Measurements from ENCODE around the gene VSIR.

The VSIR gene

GRCh38 chr10:71782221-71782916 lies 9.0 kb upstream of the VSIR start:
- no peak for DNase-seq

GRCh38 chr10:71780719-71781118 lies 7.4 kb upstream of the VSIR start:
- no peak for DNase-seq

- DNase-seq = no peak
Observed at GRCh38 chr10:71780156-71780555, 6.8 kb upstream of the VSIR start.

GRCh38 chr10:71779641-71780040 lies 6.3 kb upstream of the VSIR start:
- DNase-seq = no peak

GRCh38 chr10:71778071-71778825 lies 4.9 kb upstream of the VSIR start:
- DNase-seq = no peak

GRCh38 chr10:71777213-71777985 lies 4.1 kb upstream of the VSIR start:
- DNase-seq = no peak

- DNase-seq = peak; percentile 24
Observed at GRCh38 chr10:71776481-71776925, 3.2 kb upstream of the VSIR start.

GRCh38 chr10:71774916-71775702 lies 1.8 kb upstream of the VSIR start:
- DNase-seq = no peak

GRCh38 chr10:71772832-71773220 lies 494 bp downstream of the VSIR start:
- peak; percentile 25 for DNase-seq

GRCh38 chr10:71771821-71772617 lies 1.3 kb downstream of the VSIR start:
- DNase-seq = peak; percentile 84

GRCh38 chr10:71771204-71771603 lies 2.1 kb downstream of the VSIR start:
- DNase-seq = no peak

GRCh38 chr10:71770789-71771188 lies 2.5 kb downstream of the VSIR start:
- DNase-seq = no peak

GRCh38 chr10:71770255-71770654 lies 3.1 kb downstream of the VSIR start:
- no peak for DNase-seq

- DNase-seq = no peak
Observed at GRCh38 chr10:71769279-71769823, 4.0 kb downstream of the VSIR start.

GRCh38 chr10:71767420-71768035 lies 5.8 kb downstream of the VSIR start:
- DNase-seq = no peak

- DNase-seq = peak; percentile 92
Observed at GRCh38 chr10:71766717-71767419, 6.5 kb downstream of the VSIR start.

- DNase-seq = no peak
Observed at GRCh38 chr10:71765906-71766716, 7.2 kb downstream of the VSIR start.

GRCh38 chr10:71765176-71765904 lies 8.0 kb downstream of the VSIR start:
- DNase-seq = no peak

Data from hematopoietic multipotent progenitor cell treated with erythropoietin and hydrocortisone succinate and interleukin-3 and kit ligand, for 8 days (in vitro differentiated cells).